CD4-positive, alpha-beta T cell treated with Interleukin-6 for 4 hours (primary cell): ENCODE results near the gene DDRGK1.

Source experiments
- DNase-seq: peaks from one replicate; pipeline ENCODE4 v3.0.0-alpha.2; 2020; ENCODE audit warnings: mixed read lengths

DDRGK1 gene

DNA sequence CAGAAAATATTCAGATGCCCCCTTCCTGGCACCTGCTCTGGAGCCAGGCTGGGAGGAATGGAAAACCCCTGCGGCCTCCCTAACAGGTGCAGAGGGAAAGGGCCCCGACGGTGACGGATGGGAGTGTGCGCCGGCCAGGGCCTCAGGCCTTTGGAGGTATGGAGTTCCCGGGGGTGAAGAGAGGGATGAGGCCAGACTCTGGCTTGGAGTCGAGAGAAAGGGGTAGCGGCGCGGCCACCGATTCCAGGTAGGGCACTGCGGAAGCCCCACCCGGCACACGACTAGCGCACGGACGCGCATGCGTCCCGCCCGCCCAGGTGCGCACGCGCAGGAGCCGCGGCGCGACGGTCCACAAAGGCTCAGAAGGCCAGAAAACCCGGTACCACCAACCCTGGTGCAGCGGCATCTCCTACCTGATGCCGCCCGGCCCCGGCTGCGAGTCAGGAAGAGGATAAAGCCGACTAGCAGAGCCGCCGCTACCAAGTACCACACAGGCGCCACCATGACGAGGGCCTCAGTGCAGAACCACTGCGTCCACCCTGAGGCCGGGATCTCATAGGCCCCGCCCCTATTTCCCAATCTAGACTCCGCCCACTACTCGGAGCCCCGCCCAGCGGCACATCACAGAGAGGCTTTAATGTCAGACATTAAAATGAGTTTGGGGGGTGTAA lies at the start of gene DDRGK1:
Gene DDRGK1, minus strand, starts transcription at position 559 of the 671 bp plus-strand sequence. Its CDS starts 55 bp downstream, at position 504.
- DNase-seq: peak; percentile 92

DNA sequence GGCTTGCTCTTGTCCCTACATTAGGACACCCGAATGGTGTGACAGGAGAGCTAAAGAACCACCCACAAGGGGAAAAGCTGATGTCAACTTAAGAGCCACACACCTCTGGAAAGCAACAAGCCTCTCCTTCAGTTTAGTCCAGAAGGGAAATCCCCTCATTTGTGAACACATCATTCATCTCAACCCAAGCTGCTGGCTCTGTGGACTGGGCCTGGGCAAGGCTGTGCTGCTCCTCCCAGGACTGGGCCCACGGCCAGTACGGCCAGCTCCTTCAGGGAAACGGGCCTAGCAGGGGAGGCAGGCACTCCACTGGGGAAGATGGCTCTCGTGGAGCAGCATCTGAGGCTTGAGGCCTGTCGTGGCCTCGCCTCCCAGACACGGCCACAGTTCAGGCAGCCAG lies 47.3 kb upstream of the DDRGK1 start:
- DNase-seq: no peak

GRCh38 chr20:3250091-3250504 lies 45.6 kb upstream of the DDRGK1 start:
- no peak for DNase-seq

GRCh38 chr20:3248993-3249347 lies 44.5 kb upstream of the DDRGK1 start:
- DNase-seq: no peak

DNA sequence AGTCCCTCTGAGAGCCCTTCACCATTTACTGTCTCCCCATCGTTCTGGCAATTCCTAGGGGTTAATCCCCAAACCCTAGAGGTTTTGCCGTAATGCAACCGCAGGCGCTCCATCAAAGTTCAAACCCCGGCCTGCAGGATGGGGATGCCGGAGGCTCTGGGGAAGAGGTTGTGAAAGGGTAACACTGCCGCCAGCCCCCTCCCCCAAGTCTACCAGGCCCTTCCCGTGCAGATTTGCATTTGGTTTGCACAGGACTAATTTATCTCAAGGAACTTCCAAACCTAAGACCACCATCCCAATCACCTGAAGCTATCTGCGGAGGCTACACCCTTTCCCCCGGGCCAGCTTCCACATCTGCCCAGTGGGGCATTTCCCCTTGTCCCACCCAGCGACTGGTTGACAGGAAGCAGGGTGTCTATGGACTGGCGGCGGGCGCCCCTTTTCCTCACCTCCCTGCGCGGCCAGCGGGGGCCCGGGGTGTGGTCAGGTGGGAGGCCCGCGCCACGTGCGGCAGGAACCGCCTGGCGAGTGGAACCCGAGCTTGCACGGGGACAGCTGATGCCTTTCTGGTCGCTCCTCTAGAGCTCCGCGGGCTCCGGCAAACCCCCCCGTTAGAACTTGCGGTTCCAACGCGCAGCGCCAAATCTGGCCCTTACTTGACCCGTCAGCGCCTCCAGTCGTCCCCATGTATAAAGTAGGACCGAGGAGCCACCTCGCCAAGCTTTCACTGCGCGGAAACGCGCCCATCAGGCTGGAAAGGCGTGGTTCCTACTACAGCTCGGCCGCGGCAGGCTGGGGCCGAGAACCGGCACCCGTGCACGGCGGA lies 43.9 kb upstream of the DDRGK1 start:
- DNase-seq: peak; percentile 16

- no peak for DNase-seq
Measured at GRCh38 chr20:3247638-3248037, 43.2 kb upstream of the DDRGK1 start.

DNA sequence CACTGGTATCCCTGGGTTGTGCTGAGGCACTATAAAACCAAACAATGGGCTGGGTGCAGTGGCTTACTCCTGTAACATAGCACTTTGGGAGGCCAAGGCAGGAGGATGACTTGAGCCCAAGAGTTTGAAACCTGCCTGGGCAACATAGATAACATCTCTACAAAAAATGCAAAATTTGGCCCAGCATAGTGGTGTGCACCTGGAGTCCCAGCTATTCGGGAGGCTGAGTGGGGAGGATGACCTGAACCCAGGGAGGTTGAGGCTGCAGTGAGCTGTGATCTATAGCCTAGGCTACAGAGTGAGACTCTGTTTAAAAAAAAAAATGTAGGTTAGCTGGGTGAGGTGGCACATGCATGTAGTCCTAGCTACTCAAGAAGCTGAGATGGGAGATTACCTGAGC lies 42.2 kb upstream of the DDRGK1 start:
- no peak for DNase-seq

- DNase-seq: no peak
Measured at GRCh38 chr20:3245711-3246110, 41.2 kb upstream of the DDRGK1 start.

DNA sequence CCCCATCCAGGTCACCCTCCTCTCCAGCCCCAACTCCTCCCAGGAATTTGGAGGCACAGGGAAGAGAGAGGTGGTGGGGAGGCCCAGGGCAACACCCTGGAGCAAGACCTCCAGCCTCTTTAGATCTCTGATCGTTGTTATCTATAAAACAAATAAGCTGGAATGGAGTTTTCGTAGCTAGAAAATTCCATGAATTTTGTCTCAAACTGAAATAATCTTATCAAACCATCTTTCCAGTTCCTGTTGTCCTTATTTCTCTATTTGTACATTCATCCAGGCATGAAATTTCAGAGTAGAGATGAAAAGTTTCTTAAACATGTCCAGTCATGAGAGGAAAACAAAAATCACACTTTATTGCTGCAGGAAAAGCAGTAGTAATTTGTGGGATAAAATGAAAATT lies 40.7 kb upstream of the DDRGK1 start:
- no peak for DNase-seq

- DNase-seq: no peak
Measured at GRCh38 chr20:3244613-3245012, 40.1 kb upstream of the DDRGK1 start.

DNA sequence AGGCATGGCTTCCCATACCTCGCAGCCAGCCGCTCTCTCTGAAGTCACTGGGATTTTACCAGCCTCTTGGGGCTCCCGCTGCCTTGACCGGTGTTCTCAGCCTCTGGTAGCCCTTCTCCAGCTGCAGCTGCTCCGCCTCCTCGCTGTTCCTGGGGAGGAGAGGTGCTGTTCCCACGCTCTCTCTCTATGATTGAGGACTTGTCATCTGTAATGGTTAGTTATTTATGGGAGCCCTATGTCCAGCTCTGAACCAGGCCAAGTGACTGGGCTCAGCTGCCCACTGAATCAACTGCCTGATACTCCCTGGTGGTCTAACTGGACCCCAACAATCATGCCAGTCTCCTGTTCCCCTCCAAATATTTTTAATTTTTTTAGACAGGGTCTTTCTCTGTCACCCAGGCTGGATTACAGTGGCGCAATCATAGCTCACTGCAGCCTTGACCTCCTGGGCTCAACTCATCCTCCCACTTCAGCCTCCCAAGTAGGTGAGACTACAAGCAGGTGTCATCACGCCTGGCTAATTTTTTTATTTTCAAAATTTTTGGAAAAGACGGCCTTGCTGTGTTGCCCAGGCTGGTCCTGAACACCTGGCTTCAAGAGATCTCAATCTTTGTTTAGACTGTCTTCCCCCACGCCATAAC lies 39.4 kb upstream of the DDRGK1 start:
- DNase-seq: no peak

GRCh38 chr20:3242172-3242692 lies 37.8 kb upstream of the DDRGK1 start:
- no peak for DNase-seq

- DNase-seq: no peak
Measured at GRCh38 chr20:3240776-3241363, 36.4 kb upstream of the DDRGK1 start.

- DNase-seq: peak; percentile 10
Measured at GRCh38 chr20:3239867-3240775, 35.6 kb upstream of the DDRGK1 start.

- DNase-seq: peak; percentile 48
Measured at GRCh38 chr20:3239026-3239866, 34.8 kb upstream of the DDRGK1 start, which contains the start of gene SLC4A11. TSS of gene SLC4A11 (minus strand) at chr20:3239190. CDS start at chr20:3239137, 53 bp downstream.

DNA sequence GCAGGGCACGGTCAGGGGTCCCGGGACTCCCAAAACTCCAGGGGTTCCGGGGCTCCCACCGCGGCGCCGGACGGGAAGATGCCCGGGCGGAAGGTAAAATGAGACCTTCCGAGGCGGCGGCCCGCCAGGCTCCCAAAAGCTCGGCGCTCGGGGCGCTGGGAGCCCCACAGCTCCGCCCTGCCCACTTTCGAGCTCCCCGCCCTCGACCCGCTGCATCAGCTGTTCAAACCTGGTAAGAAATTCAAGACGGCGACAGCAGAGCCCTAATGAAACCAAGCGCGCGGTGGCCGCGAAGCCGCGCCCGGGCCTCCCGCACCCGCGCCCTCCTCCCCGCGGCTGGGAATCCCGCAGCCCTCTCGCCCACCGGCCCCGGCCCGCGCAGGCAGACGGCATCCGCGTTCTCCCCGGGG lies 34.1 kb upstream of the DDRGK1 start:
- peak; percentile 58 for DNase-seq

DNA sequence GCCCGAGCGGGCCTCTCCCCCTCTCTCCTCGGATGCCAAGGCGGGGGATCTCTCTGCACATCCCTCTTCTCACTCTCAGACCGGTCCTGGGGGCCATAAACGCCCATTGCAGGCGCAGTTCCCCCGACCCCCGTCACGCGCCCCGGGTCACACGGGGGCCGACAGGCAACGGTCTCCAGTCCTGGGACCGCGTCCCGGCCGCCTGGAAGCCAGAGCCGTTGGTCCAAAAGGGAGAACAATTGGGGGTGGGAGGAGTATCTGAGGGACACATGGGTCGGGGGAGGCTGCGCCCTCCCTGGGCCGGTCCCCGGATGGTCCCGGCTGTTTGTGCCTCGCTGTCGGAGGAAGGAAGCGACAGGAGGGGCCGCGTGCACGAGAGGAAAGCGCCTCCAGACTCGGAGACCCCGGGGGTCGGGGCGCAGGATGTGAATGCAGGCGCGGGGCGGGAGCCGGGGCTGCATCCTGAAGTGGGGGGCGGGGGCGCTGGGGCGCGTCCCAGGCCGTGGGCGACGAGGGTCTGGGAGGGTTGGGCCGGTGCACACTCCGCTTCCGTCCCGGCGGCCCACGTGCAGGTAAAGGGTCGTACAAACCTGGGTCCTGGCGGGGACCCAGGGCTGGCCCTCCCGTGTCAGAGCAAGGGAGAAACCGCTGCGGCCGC lies 33.6 kb upstream of the DDRGK1 start:
- DNase-seq: peak; percentile 18

DNA sequence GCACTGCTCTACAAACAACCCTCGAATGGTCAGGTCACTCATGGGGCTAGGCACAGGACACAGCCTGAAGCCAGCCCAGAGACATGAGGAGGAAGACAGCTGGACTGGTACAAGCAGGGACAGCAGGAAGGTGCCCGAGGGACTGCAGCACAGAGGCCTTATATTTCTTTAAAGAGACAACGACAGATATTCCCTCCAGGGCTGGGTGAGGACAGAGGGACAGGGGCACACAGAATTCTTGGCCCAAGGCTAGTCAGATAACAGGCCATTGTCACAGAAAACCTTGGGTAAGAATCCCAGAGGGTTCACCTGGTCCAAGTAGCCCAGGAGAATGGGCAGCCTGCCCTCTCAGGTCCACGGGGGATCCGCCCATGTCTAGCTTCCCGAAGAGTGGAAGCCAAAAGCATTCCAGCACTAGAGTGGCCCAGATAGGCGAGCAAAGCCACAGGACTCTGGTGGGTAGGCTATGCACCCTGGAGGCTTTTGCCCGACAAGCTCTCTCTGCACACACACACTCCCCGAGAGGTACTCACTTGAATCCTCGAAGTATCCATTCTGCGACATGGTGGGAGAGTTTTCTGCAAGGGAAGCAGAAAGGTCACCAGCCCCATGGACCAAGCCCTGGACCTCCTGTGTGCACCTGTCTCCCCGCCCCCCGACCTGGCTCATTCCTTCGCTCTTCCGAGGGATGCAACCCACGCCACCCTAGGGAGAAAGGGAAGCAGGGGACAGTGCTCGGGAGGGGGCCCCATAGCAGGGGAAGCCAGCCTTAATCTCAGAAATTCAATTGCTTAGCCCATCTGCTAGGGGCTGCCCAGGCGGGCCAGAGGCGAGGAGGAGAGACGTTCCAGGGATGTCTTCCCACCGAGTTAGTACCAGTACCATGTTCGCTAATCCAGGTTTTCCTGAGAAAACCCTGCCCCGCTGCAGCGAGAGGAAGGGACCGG lies 32.8 kb upstream of the DDRGK1 start:
- DNase-seq: no peak

GRCh38 chr20:3235666-3236324 lies 31.3 kb upstream of the DDRGK1 start:
- no peak for DNase-seq
